HEK293 (cell line): ENCODE measurements around the gene LKAAEAR1.

Experiments used
- EGR2 ChIP-seq: fragments of 450-650 bp; formaldehyde crosslinking; IDR thresholded peaks from 2 replicates; pipeline ENCODE4 v1.5.1; 2016; ENCODE audit warnings: low read depth, missing biosample characterization, missing genetic modification characterization
- GLI2 ChIP-seq: fragments of 450-650 bp; formaldehyde crosslinking; IDR thresholded peaks from 2 replicates; pipeline ENCODE4; 2017; ENCODE audit warnings: missing biosample characterization, missing genetic modification characterization, low read depth, borderline replicate concordance
- SCRT1 ChIP-seq: fragments of 450-650 bp; formaldehyde crosslinking; IDR thresholded peaks from 2 replicates; pipeline ENCODE4 v1.5.1; 2016; ENCODE audit warnings: missing biosample characterization, missing genetic modification characterization, borderline replicate concordance
- TCF7L2 ChIP-seq: IDR thresholded peaks from 2 replicates; pipeline ENCODE4 v1.6.1; 2011; ENCODE audit warnings: low read depth, mild to moderate bottlenecking, inconsistent platforms, low read length, moderate library complexity, borderline replicate concordance
- ZBTB20 ChIP-seq: fragments of 450-650 bp; formaldehyde crosslinking; IDR thresholded peaks from 2 replicates; pipeline ENCODE4 v1.5.1; 2016; ENCODE audit warnings: missing biosample characterization, missing genetic modification characterization
- ZFHX2 ChIP-seq: fragments of 450-650 bp; formaldehyde crosslinking; conservative IDR thresholded peaks from 2 replicates; pipeline ENCODE4 v1.5.1; 2016; ENCODE audit warnings: missing biosample characterization, missing genetic modification characterization
- ZNF211 ChIP-seq: fragments of 450-650 bp; formaldehyde crosslinking; IDR thresholded peaks from 2 replicates; pipeline ENCODE4 v1.5.1; 2016; ENCODE audit warnings: low read depth, missing biosample characterization, missing genetic modification characterization
- ZNF23 ChIP-seq: fragments of 450-650 bp; formaldehyde crosslinking; IDR thresholded peaks from 2 replicates; pipeline ENCODE4 v1.5.1; 2016; ENCODE audit warnings: missing biosample characterization, missing genetic modification characterization, borderline replicate concordance
- ZNF239 ChIP-seq: fragments of 450-650 bp; formaldehyde crosslinking; IDR thresholded peaks from 2 replicates; pipeline ENCODE4 v1.5.1; 2016; ENCODE audit warnings: missing biosample characterization, missing genetic modification characterization
- ZNF248 ChIP-seq: fragments of 450-650 bp; formaldehyde crosslinking; IDR thresholded peaks from 2 replicates; pipeline ENCODE4 v1.5.1; 2017; ENCODE audit warnings: missing biosample characterization, missing genetic modification characterization
- ZNF266 ChIP-seq: fragments of 450-650 bp; formaldehyde crosslinking; IDR thresholded peaks from 2 replicates; pipeline ENCODE4 v1.5.1; 2016; ENCODE audit warnings: missing biosample characterization, missing genetic modification characterization, low read depth
- ZNF280C ChIP-seq: fragments of 450-650 bp; formaldehyde crosslinking; IDR thresholded peaks from 2 replicates; pipeline ENCODE4 v1.5.1; 2016; ENCODE audit warnings: missing biosample characterization, missing genetic modification characterization
- ZNF350 ChIP-seq: fragments of 450-650 bp; formaldehyde crosslinking; IDR thresholded peaks from 2 replicates; pipeline ENCODE4 v1.5.0; 2017; ENCODE audit warnings: missing biosample characterization, mild to moderate bottlenecking, missing genetic modification characterization
- ZNF354C ChIP-seq: fragments of 450-650 bp; formaldehyde crosslinking; IDR thresholded peaks from 2 replicates; pipeline ENCODE4 v1.5.1; 2016; ENCODE audit warnings: missing biosample characterization, missing genetic modification characterization, low read depth, borderline replicate concordance
- ZNF530 ChIP-seq: fragments of 450-650 bp; formaldehyde crosslinking; IDR thresholded peaks from 2 replicates; pipeline ENCODE4 v1.5.1; 2016; ENCODE audit warnings: low read depth, missing biosample characterization, missing genetic modification characterization
- ZNF585B ChIP-seq: fragments of 450-650 bp; formaldehyde crosslinking; IDR thresholded peaks from 2 replicates; pipeline ENCODE4 v1.5.1; 2016; ENCODE audit warnings: missing biosample characterization, missing genetic modification characterization
- ZNF610 ChIP-seq: fragments of 450-650 bp; formaldehyde crosslinking; IDR thresholded peaks from 2 replicates; pipeline ENCODE4 v1.5.1; 2016; ENCODE audit warnings: missing biosample characterization, missing genetic modification characterization, borderline replicate concordance
- ZNF670 ChIP-seq: fragments of 450-650 bp; formaldehyde crosslinking; IDR thresholded peaks from 2 replicates; pipeline ENCODE4 v1.5.1; 2016; ENCODE audit warnings: missing biosample characterization, missing genetic modification characterization, low read depth
- ZNF76 ChIP-seq: fragments of 450-650 bp; formaldehyde crosslinking; IDR thresholded peaks from 2 replicates; pipeline ENCODE4; 2016; ENCODE audit warnings: low read depth, missing biosample characterization, missing genetic modification characterization, borderline replicate concordance
- ZNF777 ChIP-seq: fragments of 450-650 bp; formaldehyde crosslinking; IDR thresholded peaks from 2 replicates; pipeline ENCODE4 v1.5.1; 2017; ENCODE audit warnings: missing biosample characterization, missing genetic modification characterization, borderline replicate concordance
- ZNF837 ChIP-seq: fragments of 450-650 bp; formaldehyde crosslinking; IDR thresholded peaks from 2 replicates; pipeline ENCODE4 v1.5.1; 2016; ENCODE audit warnings: missing biosample characterization, missing genetic modification characterization
- TF ChIP-seq, protein P1 (sequence below): fragments of 450-650 bp; formaldehyde crosslinking; IDR thresholded peaks from 2 replicates; pipeline ENCODE4 v1.5.1; 2017; ENCODE audit warnings: missing biosample characterization, missing genetic modification characterization
- TF ChIP-seq, protein P2 (sequence below): fragments of 450-650 bp; IDR thresholded peaks from 2 replicates; pipeline ENCODE4 v1.5.1; 2018; ENCODE audit warnings: missing biosample characterization, missing genetic modification characterization
- TF ChIP-seq, protein P3 (sequence below): fragments of 450-650 bp; formaldehyde crosslinking; optimal IDR thresholded peaks from 2 replicates; pipeline ENCODE3; 2016; ENCODE audit warnings: missing biosample characterization, mild to moderate bottlenecking, missing genetic modification characterization
- TF ChIP-seq, protein P4 (sequence below): fragments of 450-650 bp; formaldehyde crosslinking; IDR thresholded peaks from 2 replicates; pipeline ENCODE4 v1.5.1; 2017; ENCODE audit warnings: missing biosample characterization, missing genetic modification characterization
- TF ChIP-seq, protein P5 (sequence below): fragments of 450-650 bp; formaldehyde crosslinking; IDR thresholded peaks from 2 replicates; pipeline ENCODE4 v1.5.1; 2016; ENCODE audit warnings: missing biosample characterization, missing genetic modification characterization
- TF ChIP-seq, protein P6 (sequence below): fragments of 450-650 bp; IDR thresholded peaks from 2 replicates; pipeline ENCODE4 v1.5.1; 2018; ENCODE audit warnings: missing biosample characterization, mild to moderate bottlenecking, missing genetic modification characterization

Gene LKAAEAR1

GRCh38 chr20:64101731-64102621 lies 17.8 kb upstream of the LKAAEAR1 start (continued):
- TF ChIP-seq, protein P1, sequence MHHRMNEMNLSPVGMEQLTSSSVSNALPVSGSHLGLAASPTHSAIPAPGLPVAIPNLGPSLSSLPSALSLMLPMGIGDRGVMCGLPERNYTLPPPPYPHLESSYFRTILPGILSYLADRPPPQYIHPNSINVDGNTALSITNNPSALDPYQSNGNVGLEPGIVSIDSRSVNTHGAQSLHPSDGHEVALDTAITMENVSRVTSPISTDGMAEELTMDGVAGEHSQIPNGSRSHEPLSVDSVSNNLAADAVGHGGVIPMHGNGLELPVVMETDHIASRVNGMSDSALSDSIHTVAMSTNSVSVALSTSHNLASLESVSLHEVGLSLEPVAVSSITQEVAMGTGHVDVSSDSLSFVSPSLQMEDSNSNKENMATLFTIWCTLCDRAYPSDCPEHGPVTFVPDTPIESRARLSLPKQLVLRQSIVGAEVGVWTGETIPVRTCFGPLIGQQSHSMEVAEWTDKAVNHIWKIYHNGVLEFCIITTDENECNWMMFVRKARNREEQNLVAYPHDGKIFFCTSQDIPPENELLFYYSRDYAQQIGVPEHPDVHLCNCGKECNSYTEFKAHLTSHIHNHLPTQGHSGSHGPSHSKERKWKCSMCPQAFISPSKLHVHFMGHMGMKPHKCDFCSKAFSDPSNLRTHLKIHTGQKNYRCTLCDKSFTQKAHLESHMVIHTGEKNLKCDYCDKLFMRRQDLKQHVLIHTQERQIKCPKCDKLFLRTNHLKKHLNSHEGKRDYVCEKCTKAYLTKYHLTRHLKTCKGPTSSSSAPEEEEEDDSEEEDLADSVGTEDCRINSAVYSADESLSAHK (tag by site-specific recombination): no peak
- TF ChIP-seq, protein P2, sequence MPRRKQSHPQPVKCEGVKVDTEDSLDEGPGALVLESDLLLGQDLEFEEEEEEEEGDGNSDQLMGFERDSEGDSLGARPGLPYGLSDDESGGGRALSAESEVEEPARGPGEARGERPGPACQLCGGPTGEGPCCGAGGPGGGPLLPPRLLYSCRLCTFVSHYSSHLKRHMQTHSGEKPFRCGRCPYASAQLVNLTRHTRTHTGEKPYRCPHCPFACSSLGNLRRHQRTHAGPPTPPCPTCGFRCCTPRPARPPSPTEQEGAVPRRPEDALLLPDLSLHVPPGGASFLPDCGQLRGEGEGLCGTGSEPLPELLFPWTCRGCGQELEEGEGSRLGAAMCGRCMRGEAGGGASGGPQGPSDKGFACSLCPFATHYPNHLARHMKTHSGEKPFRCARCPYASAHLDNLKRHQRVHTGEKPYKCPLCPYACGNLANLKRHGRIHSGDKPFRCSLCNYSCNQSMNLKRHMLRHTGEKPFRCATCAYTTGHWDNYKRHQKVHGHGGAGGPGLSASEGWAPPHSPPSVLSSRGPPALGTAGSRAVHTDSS: no peak
- TF ChIP-seq ZNF23 (no peak), ZNF280C (tag by site-specific recombination) (no peak), ZNF610 (tag by site-specific recombination) (no peak), ZNF670 (tag by site-specific recombination) (no peak), ZNF354C (tag by site-specific recombination) (no peak), SCRT1 (tag by site-specific recombination) (no peak), ZNF248 (tag by site-specific recombination) (no peak), ZNF530 (no peak), ZNF266 (tag by site-specific recombination) (no peak), ZNF585B (tag by site-specific recombination) (no peak), ZFHX2 (tag by site-specific recombination) (peak; percentile 37), EGR2 (peak; percentile 17; the same call in 1 of the 2 replicates), ZNF239 (tag by site-specific recombination) (no peak), ZNF350 (no peak), ZNF211 (tag by site-specific recombination) (no peak), TCF7L2 (no peak), GLI2 (tag by site-specific recombination) (no peak), ZNF777 (tag by site-specific recombination) (no peak), ZNF76 (tag by site-specific recombination) (peak; percentile 39; the same call in 1 of the 2 replicates), ZNF837 (tag by site-specific recombination) (no peak), ZBTB20 (tag by site-specific recombination) (peak; percentile 52)
- TF ChIP-seq, protein P3, sequence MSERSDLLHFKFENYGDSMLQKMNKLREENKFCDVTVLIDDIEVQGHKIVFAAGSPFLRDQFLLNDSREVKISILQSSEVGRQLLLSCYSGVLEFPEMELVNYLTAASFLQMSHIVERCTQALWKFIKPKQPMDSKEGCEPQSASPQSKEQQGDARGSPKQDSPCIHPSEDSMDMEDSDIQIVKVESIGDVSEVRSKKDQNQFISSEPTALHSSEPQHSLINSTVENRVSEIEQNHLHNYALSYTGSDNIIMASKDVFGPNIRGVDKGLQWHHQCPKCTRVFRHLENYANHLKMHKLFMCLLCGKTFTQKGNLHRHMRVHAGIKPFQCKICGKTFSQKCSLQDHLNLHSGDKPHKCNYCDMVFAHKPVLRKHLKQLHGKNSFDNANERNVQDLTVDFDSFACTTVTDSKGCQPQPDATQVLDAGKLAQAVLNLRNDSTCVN: peak; percentile 62
- TF ChIP-seq, protein P4, sequence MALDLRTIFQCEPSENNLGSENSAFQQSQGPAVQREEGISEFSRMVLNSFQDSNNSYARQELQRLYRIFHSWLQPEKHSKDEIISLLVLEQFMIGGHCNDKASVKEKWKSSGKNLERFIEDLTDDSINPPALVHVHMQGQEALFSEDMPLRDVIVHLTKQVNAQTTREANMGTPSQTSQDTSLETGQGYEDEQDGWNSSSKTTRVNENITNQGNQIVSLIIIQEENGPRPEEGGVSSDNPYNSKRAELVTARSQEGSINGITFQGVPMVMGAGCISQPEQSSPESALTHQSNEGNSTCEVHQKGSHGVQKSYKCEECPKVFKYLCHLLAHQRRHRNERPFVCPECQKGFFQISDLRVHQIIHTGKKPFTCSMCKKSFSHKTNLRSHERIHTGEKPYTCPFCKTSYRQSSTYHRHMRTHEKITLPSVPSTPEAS (tag by site-specific recombination): no peak
- TF ChIP-seq, protein P5, sequence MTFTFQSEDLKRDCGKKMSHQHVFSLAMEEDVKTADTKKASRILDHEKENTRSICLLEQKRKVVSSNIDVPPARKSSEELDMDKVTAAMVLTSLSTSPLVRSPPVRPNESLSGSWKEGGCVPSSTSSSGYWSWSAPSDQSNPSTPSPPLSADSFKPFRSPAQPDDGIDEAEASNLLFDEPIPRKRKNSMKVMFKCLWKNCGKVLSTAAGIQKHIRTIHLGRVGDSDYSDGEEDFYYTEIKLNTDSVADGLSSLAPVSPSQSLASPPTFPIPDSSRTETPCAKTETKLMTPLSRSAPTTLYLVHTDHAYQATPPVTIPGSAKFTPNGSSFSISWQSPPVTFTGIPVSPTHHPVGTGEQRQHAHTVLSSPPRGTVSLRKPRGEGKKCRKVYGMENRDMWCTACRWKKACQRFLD (tag by site-specific recombination): no peak
- TF ChIP-seq, protein P6, sequence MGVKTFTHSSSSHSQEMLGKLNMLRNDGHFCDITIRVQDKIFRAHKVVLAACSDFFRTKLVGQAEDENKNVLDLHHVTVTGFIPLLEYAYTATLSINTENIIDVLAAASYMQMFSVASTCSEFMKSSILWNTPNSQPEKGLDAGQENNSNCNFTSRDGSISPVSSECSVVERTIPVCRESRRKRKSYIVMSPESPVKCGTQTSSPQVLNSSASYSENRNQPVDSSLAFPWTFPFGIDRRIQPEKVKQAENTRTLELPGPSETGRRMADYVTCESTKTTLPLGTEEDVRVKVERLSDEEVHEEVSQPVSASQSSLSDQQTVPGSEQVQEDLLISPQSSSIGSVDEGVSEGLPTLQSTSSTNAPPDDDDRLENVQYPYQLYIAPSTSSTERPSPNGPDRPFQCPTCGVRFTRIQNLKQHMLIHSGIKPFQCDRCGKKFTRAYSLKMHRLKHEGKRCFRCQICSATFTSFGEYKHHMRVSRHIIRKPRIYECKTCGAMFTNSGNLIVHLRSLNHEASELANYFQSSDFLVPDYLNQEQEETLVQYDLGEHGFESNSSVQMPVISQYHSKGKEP (tag by site-specific recombination): no peak
